Large intestine (tissue), 3 donors: ENCODE data around the gene NFATC1. TPM values are rescaled to one million over a fixed set of nuclear protein-coding genes. Genes with fewer than 3 reads are reported as not detected.

Experiments
- DNase-seq, 2 donors: peaks; one replicate each; pipeline versions ENCODE4 v3.0.0 to v3.0.0-alpha.2; 2013
- H3K27ac ChIP-seq: one replicate; pipeline ENCODE4 v1.5.1; 2013; ENCODE audit warnings: low read length
- H3K27me3 ChIP-seq: 2 replicates; pipeline ENCODE4 v1.6.1; 2013; ENCODE audit warnings: low read length; ENCODE audit not compliant: control insufficient read depth, insufficient read depth
- H3K36me3 ChIP-seq: 2 replicates; pipeline ENCODE4 v1.6.1; 2013; ENCODE audit warnings: low read length; ENCODE audit not compliant: control insufficient read depth, insufficient read depth
- H3K4me1 ChIP-seq: one replicate; pipeline ENCODE4 v1.6.1; 2013; ENCODE audit warnings: low read length; ENCODE audit not compliant: control insufficient read depth, insufficient read depth
- H3K4me3 ChIP-seq: one replicate; pipeline ENCODE4 v1.5.1; 2013; ENCODE audit warnings: low read length
- H3K9me3 ChIP-seq: one replicate; pipeline ENCODE4 v1.6.1; 2013; ENCODE audit warnings: mild to moderate bottlenecking, low read depth, low read length, moderate library complexity; ENCODE audit not compliant: control insufficient read depth
- WGBS: methylation state at CpG from one replicate; pipeline ENCODE4 v1.1.5; 2013; ENCODE audit warnings: low lambda C conversion rate; ENCODE audit not compliant: insufficient coverage; 5-methylcytosine and 5-hydroxymethylcytosine counted together
- polyA plus RNA-seq: library from polyadenylated mRNA; unstranded; fragments of 120-200 nt; gene quantifications from one replicate; pipeline ENCODE4 v1.2.1, GENCODE V29; 2013

The NFATC1 gene
- polyA plus RNA-seq, 1 donor = 6.9 TPM

GRCh38 chr18:79423211-79424007 lies 27.7 kb downstream of the NFATC1 start:
- WGBS = no CpG with 5 or more reads among the region's 26 CpGs
- Histone ChIP-seq H3K4me1 (no peaks in the 10 kb centered on the region), H3K27me3 (no peaks in the 10 kb centered on the region), H3K9me3 (no peaks in the 10 kb centered on the region), H3K4me3 (no peak overlapping the region), H3K36me3 (no peaks in the 10 kb centered on the region), H3K27ac (no peak overlapping the region)
- DNase-seq = no peak

DNA sequence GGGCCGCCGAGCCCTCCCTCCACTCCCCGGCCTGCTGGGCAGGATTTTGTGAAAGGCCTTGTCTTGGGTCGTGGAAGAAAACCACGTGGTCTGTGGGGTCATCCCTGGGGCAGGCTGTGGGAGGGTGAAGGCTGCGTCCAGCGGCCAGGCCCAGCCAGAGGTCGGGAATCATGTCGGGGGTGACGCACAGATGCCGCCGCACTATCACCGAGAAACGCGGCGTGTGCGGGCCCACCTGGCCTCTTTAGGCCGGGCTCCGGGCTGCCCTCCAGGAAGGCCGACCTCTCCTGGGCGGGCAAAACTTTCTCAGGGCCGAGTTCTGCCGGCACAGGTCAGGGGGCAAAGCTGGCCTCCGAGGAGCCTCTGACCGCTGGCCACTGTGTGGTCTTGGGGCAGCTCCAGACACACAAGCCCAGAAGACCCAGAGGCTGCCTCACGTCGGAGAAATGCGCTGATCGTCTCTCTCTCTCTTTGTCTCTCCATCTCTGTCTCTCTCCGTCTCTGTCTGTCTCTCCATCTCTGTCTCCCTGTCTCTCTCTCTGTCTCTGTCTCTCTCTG lies 28.4 kb downstream of the NFATC1 start:
- Histone ChIP-seq H3K27ac (no peak overlapping the region), H3K27me3 (no peaks in the 10 kb centered on the region), H3K36me3 (no peaks in the 10 kb centered on the region), H3K9me3 (no peaks in the 10 kb centered on the region), H3K4me3 (no peak overlapping the region), H3K4me1 (no peaks in the 10 kb centered on the region)
- DNase-seq = no peak
- 83% methylated on average over 3 of the region's 30 CpGs for WGBS

DNA sequence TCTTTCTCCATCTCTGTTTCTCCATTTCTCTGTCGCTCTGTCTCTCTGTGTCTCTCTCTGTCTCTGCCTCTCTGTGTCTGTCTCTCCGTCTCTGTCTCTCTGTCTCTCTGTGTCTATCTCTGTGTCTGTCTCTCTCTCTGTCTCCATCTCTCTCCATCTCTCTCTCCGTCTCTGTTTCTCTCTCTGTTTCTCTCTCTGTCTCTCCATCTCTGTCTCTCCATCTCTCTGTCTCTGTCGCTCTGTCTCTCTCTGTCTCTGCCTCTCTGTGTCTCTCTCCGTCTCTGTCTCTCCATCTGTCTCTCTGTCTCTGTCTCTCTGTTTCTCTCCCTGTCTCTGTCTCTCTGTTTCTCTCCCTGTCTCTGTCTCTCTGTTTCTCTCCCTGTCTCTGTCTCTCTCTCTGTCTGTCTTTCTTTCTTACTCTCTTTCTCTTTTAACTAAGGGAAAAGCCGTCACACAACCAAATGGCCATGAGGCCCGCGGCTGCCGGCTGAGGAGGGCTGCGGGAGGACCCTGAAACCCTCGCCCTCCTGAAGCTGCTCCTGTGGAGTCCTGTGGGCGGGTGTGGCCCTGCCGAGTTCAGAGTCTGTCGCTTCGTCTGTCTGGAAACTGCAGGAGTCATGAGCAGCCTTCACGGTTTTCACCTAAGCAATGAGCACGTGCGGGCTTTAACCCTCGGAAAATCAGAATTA lies 29.3 kb downstream of the NFATC1 start:
- Histone ChIP-seq H3K4me3 (no peak overlapping the region), H3K9me3 (no peaks in the 10 kb centered on the region), H3K36me3 (no peaks in the 10 kb centered on the region), H3K4me1 (no peaks in the 10 kb centered on the region), H3K27ac (no peak overlapping the region), H3K27me3 (no peaks in the 10 kb centered on the region)
- DNase-seq = no peak
- 97% methylated on average over 4 of the region's 19 CpGs for WGBS

DNA sequence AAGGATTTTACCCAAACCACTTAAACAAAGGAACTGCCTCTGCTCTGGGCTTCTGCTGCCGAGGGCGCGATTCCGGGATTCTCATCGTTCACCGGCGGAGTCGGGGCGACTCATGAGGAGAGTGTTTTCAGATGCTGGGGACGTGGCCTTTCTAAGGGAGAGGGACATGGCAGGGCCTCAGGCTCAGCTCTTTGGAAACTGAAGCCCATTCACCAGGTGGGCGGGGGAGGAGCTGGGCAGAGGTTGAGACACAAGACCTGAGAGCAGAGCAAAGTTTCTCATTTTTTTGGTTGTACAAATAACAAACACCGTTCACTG lies 29.8 kb downstream of the NFATC1 start:
- Histone ChIP-seq H3K9me3 (no peaks in the 10 kb centered on the region), H3K36me3 (no peaks in the 10 kb centered on the region), H3K27me3 (no peaks in the 10 kb centered on the region), H3K4me3 (no peak overlapping the region), H3K27ac (no peak overlapping the region), H3K4me1 (no peaks in the 10 kb centered on the region)
- DNase-seq = no peak
- WGBS = no CpG with 5 or more reads among the region's 12 CpGs

DNA sequence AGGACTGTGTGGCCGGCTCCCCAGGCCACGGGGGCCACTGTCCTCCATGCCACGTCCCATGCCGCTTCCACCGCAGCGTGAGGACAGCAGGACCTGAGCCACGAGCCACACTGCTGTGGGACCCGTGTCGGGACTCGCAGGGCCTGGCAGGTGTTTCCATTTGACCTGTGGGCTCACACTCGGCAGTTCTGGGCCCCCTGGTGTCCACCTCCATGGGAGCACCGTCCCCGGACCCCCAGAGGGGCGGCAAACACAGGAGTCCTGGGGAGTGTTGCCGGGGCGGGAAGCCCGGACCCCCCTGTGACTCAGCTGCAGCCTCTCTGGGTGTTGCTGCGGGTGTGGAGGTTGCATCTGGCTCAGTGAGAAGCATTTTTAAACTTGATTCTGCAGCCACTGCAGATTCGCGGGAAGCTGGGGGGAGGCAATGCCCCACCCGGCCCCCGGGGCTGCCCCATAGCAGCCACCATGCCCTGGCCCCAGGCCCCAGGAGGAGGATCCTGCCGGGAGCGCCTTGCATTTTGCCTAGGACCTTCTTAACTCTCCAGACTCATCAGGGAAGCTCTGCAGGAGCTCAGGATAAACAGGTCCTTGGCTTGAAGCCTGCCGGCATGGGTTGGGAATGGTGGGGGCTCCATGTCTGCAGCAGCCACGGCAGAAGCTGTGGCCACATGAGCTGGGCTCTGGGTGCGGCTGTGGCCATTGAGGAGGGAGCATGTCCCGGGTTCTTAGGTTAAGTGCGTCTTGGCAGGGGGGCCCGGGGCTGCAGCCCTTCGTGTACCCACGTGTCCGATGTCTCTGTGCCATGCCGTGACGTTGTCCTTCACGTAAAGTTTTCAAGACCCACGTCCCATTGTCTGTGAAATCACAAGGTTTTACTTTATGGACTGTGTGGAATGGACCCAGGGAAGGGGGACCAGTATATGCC lies 30.9 kb downstream of the NFATC1 start:
- H3K36me3 ChIP-seq = no peaks in the 10 kb centered on the region
- H3K4me1 ChIP-seq = no peaks in the 10 kb centered on the region
- no peaks in the 10 kb centered on the region for H3K9me3 ChIP-seq
- H3K4me3 ChIP-seq = no peak overlapping the region
- no peak overlapping the region for H3K27ac ChIP-seq
- no peak for DNase-seq
- whole genome bisulfite sequencing = no CpG with 5 or more reads among the region's 37 CpGs
- no peaks in the 10 kb centered on the region for H3K27me3 ChIP-seq

GRCh38 chr18:79427368-79428225 lies 31.9 kb downstream of the NFATC1 start:
- WGBS = no CpG with 5 or more reads among the region's 29 CpGs
- no peak for DNase-seq

DNA sequence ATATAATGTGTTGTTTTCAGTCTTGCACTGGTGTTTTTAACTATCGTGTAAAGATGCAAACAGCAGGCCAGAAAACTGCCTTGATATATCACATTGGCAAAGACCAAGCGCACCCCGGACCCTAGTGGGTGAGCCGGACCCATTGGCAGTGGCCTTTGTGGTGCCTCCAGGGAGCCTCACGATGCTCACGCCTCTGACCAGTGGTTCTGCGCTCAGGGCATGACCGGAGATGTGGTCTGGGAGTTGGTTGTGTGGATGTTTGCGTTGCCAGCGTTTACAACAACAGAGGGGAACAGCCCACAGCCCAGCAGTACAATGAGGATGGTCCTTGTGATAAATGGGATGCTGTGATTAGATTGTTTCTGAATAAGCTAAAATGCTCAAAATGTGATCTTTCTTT lies 32.6 kb downstream of the NFATC1 start:
- H3K4me3 ChIP-seq = no peak overlapping the region
- no peaks in the 10 kb centered on the region for H3K27me3 ChIP-seq
- H3K4me1 ChIP-seq = no peaks in the 10 kb centered on the region
- no peaks in the 10 kb centered on the region for H3K36me3 ChIP-seq
- H3K9me3 ChIP-seq = no peaks in the 10 kb centered on the region
- H3K27ac ChIP-seq = no peak overlapping the region
- no CpG with 5 or more reads among the region's 10 CpGs for WGBS
- DNase-seq = no peak

More at GRCh38 chr18:79427368-79428225, 31.9 kb downstream of the NFATC1 start:
- Histone ChIP-seq H3K36me3 (no peaks in the 10 kb centered on the region), H3K27ac (no peak overlapping the region), H3K4me1 (no peaks in the 10 kb centered on the region), H3K4me3 (no peak overlapping the region), H3K27me3 (no peaks in the 10 kb centered on the region), H3K9me3 (no peaks in the 10 kb centered on the region)

GRCh38 chr18:79429381-79429780 lies 33.7 kb downstream of the NFATC1 start:
- 100% methylated on average over 1 of the region's 14 CpGs for WGBS
- no peak overlapping the region for H3K27ac ChIP-seq
- H3K36me3 ChIP-seq = no peaks in the 10 kb centered on the region
- no peaks in the 10 kb centered on the region for H3K9me3 ChIP-seq
- no peak overlapping the region for H3K4me3 ChIP-seq
- no peak for DNase-seq
- no peaks in the 10 kb centered on the region for H3K4me1 ChIP-seq
- H3K27me3 ChIP-seq = no peaks in the 10 kb centered on the region

GRCh38 chr18:79429785-79430281 lies 34.1 kb downstream of the NFATC1 start:
- no peaks in the 10 kb centered on the region for H3K9me3 ChIP-seq
- WGBS = 73% methylated on average over 3 of the region's 27 CpGs
- no peak overlapping the region for H3K4me3 ChIP-seq
- no peak overlapping the region for H3K27ac ChIP-seq
- H3K4me1 ChIP-seq = no peaks in the 10 kb centered on the region
- H3K27me3 ChIP-seq = no peaks in the 10 kb centered on the region
- DNase-seq = no peak
- H3K36me3 ChIP-seq = no peaks in the 10 kb centered on the region
